NCI-H2107 (cell line): ENCODE results near the gene GNAI1.

ENCODE experiments used
- DNase-seq: peaks from one replicate; lab custom pipeline; 2025; lab: John Stamatoyannopoulos, UW

The GNAI1 gene

GRCh38 chr7:80213814-80214213, 79.2 kb downstream of the GNAI1 start:
- DNase-seq, result no peak

- DNase-seq, result no peak
Measured at GRCh38 chr7:80215734-80216133, 81.1 kb downstream of the GNAI1 start.

GRCh38 chr7:80216996-80217842, 82.6 kb downstream of the GNAI1 start:
- DNase-seq, result no peak

- DNase-seq, result no peak
Measured at GRCh38 chr7:80218723-80219122, 84.1 kb downstream of the GNAI1 start.

- no peak for DNase-seq
Measured at GRCh38 chr7:80220022-80220634, 85.5 kb downstream of the GNAI1 start.

- no peak for DNase-seq
Measured at GRCh38 chr7:80224415-80224814, 89.8 kb downstream of the GNAI1 start.

- DNase-seq, result no peak
Measured at GRCh38 chr7:80225361-80225760, 90.7 kb downstream of the GNAI1 start.

GRCh38 chr7:80226629-80227028, 92.0 kb downstream of the GNAI1 start:
- no peak for DNase-seq

GRCh38 chr7:80230327-80230726, 95.7 kb downstream of the GNAI1 start:
- no peak for DNase-seq

- no peak for DNase-seq
Measured at GRCh38 chr7:80231707-80232106, 97.1 kb downstream of the GNAI1 start.

GRCh38 chr7:80232979-80233724, 98.5 kb downstream of the GNAI1 start:
- DNase-seq, result no peak

- no peak for DNase-seq
Measured at GRCh38 chr7:80235334-80235733, 100.7 kb downstream of the GNAI1 start.

- no peak for DNase-seq
Measured at GRCh38 chr7:80236681-80237080, 102.0 kb downstream of the GNAI1 start.

GRCh38 chr7:80240265-80241025, 105.8 kb downstream of the GNAI1 start:
- DNase-seq, result no peak

- no peak for DNase-seq
Measured at GRCh38 chr7:80241671-80242070, 107.0 kb downstream of the GNAI1 start.

GRCh38 chr7:80243425-80243824, 108.8 kb downstream of the GNAI1 start:
- DNase-seq, result no peak

- no peak for DNase-seq
Measured at GRCh38 chr7:80244206-80244916, 109.7 kb downstream of the GNAI1 start.

- no peak for DNase-seq
Measured at GRCh38 chr7:80247144-80247543, 112.5 kb downstream of the GNAI1 start.

GRCh38 chr7:80247891-80248290, 113.3 kb downstream of the GNAI1 start:
- no peak for DNase-seq

- DNase-seq, result no peak
Measured at GRCh38 chr7:80249184-80249583, 114.6 kb downstream of the GNAI1 start.

GRCh38 chr7:80249619-80250295, 115.1 kb downstream of the GNAI1 start:
- no peak for DNase-seq
